Calu3 (cell line): Measurements from ENCODE around the gene IL6ST. TPM values are rescaled to one million over a fixed set of nuclear protein-coding genes. Genes with fewer than 3 reads are reported as not detected.

Experiments
- BruUV-seq: library from RNA; stranded (reverse); fragments of 400-500 nt; replicated peaks from 2 replicates; lab custom pipeline; 2021; lab: Mats Ljungman, UMichigan
- CTCF ChIA-PET: fragments of 300-600 bp; sonication (Branson Sonifier 250); formaldehyde crosslinking; loops from one replicate; lab custom pipeline; 2022; ENCODE audit warnings: antibody characterized with exemption; lab: Charles Lee
- DNase-seq: peaks from one replicate; pipeline ENCODE4 v3.0.0; 2022
- H3K27ac Mint-ChIP-seq: one replicate; pipeline ENCODE4 v1.8.0; 2022; ENCODE audit warnings: mixed read lengths; ENCODE audit not compliant: unreplicated experiment
- H3K27me3 Mint-ChIP-seq: one replicate; pipeline ENCODE4 v1.8.0; 2022; ENCODE audit warnings: mixed read lengths; ENCODE audit not compliant: unreplicated experiment
- H3K36me3 Mint-ChIP-seq: one replicate; pipeline ENCODE4 v1.8.0; 2022; ENCODE audit warnings: mild to moderate bottlenecking, moderate library complexity, mixed read lengths; ENCODE audit not compliant: insufficient read depth, unreplicated experiment
- H3K4me1 Mint-ChIP-seq: one replicate; pipeline ENCODE4 v1.8.0; 2022; ENCODE audit warnings: mild to moderate bottlenecking, low read depth, mixed read lengths; ENCODE audit not compliant: unreplicated experiment
- H3K4me3 Mint-ChIP-seq: one replicate; pipeline ENCODE4 v1.8.0; 2022; ENCODE audit warnings: mild to moderate bottlenecking, low read depth, moderate library complexity, mixed read lengths; ENCODE audit not compliant: unreplicated experiment
- H3K9me3 Mint-ChIP-seq: one replicate; pipeline ENCODE4 v1.8.0; 2022; ENCODE audit warnings: low read depth, mixed read lengths; ENCODE audit not compliant: unreplicated experiment
- CTCF ChIP-seq: fragments of 200-600 bp; IDR thresholded peaks from one replicate; pipeline ENCODE4 v1.8.0; 2022; ENCODE audit warnings: antibody characterized with exemption; ENCODE audit not compliant: unreplicated experiment
- intact Hi-C: fragments of 100-400 bp; cut with micrococcal nuclease; formaldehyde crosslinking; loops from one replicate; pipeline ENCODE4 v1.10.0; 2022; ENCODE audit not compliant: unreplicated experiment
- total RNA-seq: library from RNA; stranded (reverse); gene quantifications from 2 replicates; pipeline ENCODE4 v1.2.3, GENCODE V29; 2022

The IL6ST gene
- total RNA-seq, 1 experiment from 2014 or later, result 100 TPM

GRCh38 chr5:55935371-55935770, 59.4 kb downstream of the IL6ST start:
- no peaks in the 10 kb centered on the region for H3K27me3 Mint-ChIP-seq
- no peak for DNase-seq
- no peak for TF ChIP-seq CTCF
- H3K27ac Mint-ChIP-seq, result no peak overlapping the region
- no TSS peak for BruUV-seq
- peaks cover 26% of the 10 kb centered on the region for H3K36me3 Mint-ChIP-seq
- H3K4me1 Mint-ChIP-seq, result peaks cover 35% of the 10 kb centered on the region
- H3K4me3 Mint-ChIP-seq, result no peak overlapping the region
- intact Hi-C loops, result loop anchor here (10.0 kb wide), 2 partner anchors 761 to 909 kb away; partner anchors contain the start of gene CDC20B
- CTCF ChIA-PET, result interaction anchor here (1.2 kb wide), 1 partner anchor 265 kb away, joined by 24 read pairs; no protein-coding TSS in a partner anchor
- no peaks in the 10 kb centered on the region for H3K9me3 Mint-ChIP-seq

GRCh38 chr5:55934720-55935119, 60.0 kb downstream of the IL6ST start:
- H3K4me3 Mint-ChIP-seq, result no peak overlapping the region
- intact Hi-C loops, result loop anchor here (10.0 kb wide), 2 partner anchors 760 to 910 kb away; partner anchors contain the start of gene CDC20B
- no peak overlapping the region for H3K27ac Mint-ChIP-seq
- TF ChIP-seq CTCF, result no peak
- H3K9me3 Mint-ChIP-seq, result no peaks in the 10 kb centered on the region
- no peaks in the 10 kb centered on the region for H3K27me3 Mint-ChIP-seq
- H3K36me3 Mint-ChIP-seq, result peaks cover 25% of the 10 kb centered on the region
- H3K4me1 Mint-ChIP-seq, result peaks cover 35% of the 10 kb centered on the region
- BruUV-seq, result no TSS peak
- CTCF ChIA-PET, result interaction anchor here (1.2 kb wide), 1 partner anchor 277 kb away, joined by 3 read pairs; no protein-coding TSS in a partner anchor
- no peak for DNase-seq

GRCh38 chr5:55934115-55934613, 60.6 kb downstream of the IL6ST start:
- peak; percentile 67 for DNase-seq
- CTCF ChIA-PET, result interaction anchor here (0.5 to 1.2 kb wide), 2 partner anchors 107 to 277 kb away, joined by 3 to 4 read pairs; no protein-coding TSS in a partner anchor
- peaks cover 21% of the 10 kb centered on the region for H3K36me3 Mint-ChIP-seq
- H3K4me1 Mint-ChIP-seq, result peaks cover 35% of the 10 kb centered on the region
- H3K27ac Mint-ChIP-seq, result no peak overlapping the region
- H3K9me3 Mint-ChIP-seq, result no peaks in the 10 kb centered on the region
- no peak for TF ChIP-seq CTCF
- no peak overlapping the region for H3K4me3 Mint-ChIP-seq
- no TSS peak for BruUV-seq
- intact Hi-C loops, result loop anchor here (10.0 kb wide), 2 partner anchors 759 to 911 kb away; partner anchors contain the start of gene CDC20B
- no peaks in the 10 kb centered on the region for H3K27me3 Mint-ChIP-seq

GRCh38 chr5:55933377-55934114, 61.2 kb downstream of the IL6ST start:
- Mint-ChIP-seq H3K4me1 (peaks cover 35% of the 10 kb centered on the region), H3K27me3 (no peaks in the 10 kb centered on the region), H3K9me3 (no peaks in the 10 kb centered on the region), H3K4me3 (no peak overlapping the region), H3K27ac (no peak overlapping the region), H3K36me3 (peaks cover 21% of the 10 kb centered on the region)
- CTCF ChIA-PET, result interaction anchor here (0.5 to 1.2 kb wide), 2 partner anchors 108 to 278 kb away, joined by 3 to 4 read pairs; no protein-coding TSS in a partner anchor
- TF ChIP-seq CTCF, result no peak
- intact Hi-C loops, result loop anchor here (10.0 kb wide), 2 partner anchors 759 to 911 kb away; partner anchors contain the start of gene CDC20B
- no peak for DNase-seq
- BruUV-seq, result no TSS peak
